IMR-90 (cell line): Measurements from ENCODE around the gene WDR3. TPM values are rescaled to one million over a fixed set of nuclear protein-coding genes. Genes with fewer than 3 reads are reported as not detected.

Source experiments
- ATAC-seq: fragments of 200-7000 bp; cut with Tn5 transposase; 2 replicates; pipeline ENCODE4 v1.9.1; 2020; ENCODE audit warnings: low read depth, mild to moderate bottlenecking, moderate library complexity
- Bru-seq: library from RNA; stranded (reverse); fragments of 400-500 nt; gene quantifications from one replicate; lab custom pipeline; 2021; lab: Mats Ljungman, UMichigan
- BruChase-seq, 2 experiments: library from RNA; stranded (reverse); fragments of 400-500 nt; gene quantifications; one replicate each; lab custom pipeline; 2021; lab: Mats Ljungman, UMichigan
- BruUV-seq: library from RNA; stranded (reverse); fragments of 400-500 nt; replicated peaks from 2 replicates; lab custom pipeline; 2021; lab: Mats Ljungman, UMichigan
- CTCF ChIA-PET: fragments of 300-600 bp; formaldehyde crosslinking; extraction: SDS; loops from one replicate; lab custom pipeline; 2021; ENCODE audit warnings: antibody characterized with exemption; lab: Yijun Ruan, JAX
- POLR2A ChIA-PET: fragments of 300-600 bp; sonication (Branson Sonifier 250); formaldehyde crosslinking; loops from one replicate; lab custom pipeline; 2022; ENCODE audit warnings: antibody characterized with exemption; ENCODE audit not compliant: unreplicated experiment; lab: Charles Lee
- DNase-seq: peaks from one replicate; pipeline ENCODE4 v3.0.0; 2013
- H2AFZ ChIP-seq: replicated peaks from 2 replicates; pipeline ENCODE3; 2013; ENCODE audit warnings: low read length, mild to moderate bottlenecking; ENCODE audit not compliant: poor library complexity
- H2AK5ac ChIP-seq: 2 replicates; pipeline ENCODE4 v1.6.1; 2013; ENCODE audit warnings: low read depth, low read length, inconsistent platforms
- H2AK9ac ChIP-seq: replicated peaks from 2 replicates; pipeline ENCODE3; 2013; ENCODE audit warnings: mild to moderate bottlenecking, low read depth, low read length, moderate library complexity; ENCODE audit not compliant: poor library complexity
- H2BK120ac ChIP-seq: 2 replicates; pipeline ENCODE4 v1.6.1; 2013; ENCODE audit warnings: low read depth, low read length, inconsistent platforms
- H2BK15ac ChIP-seq: 3 replicates; pipeline ENCODE4 v1.6.1; 2013; ENCODE audit warnings: low read depth, low read length, inconsistent platforms
- H2BK20ac ChIP-seq: 2 replicates; pipeline ENCODE4 v1.6.1; 2013; ENCODE audit warnings: low read depth, mild to moderate bottlenecking, inconsistent platforms, low read length, moderate library complexity
- H2BK5ac ChIP-seq: 2 replicates; pipeline ENCODE4 v1.6.1; 2013; ENCODE audit warnings: mild to moderate bottlenecking, low read depth, low read length, inconsistent platforms; ENCODE audit not compliant: poor library complexity, severe bottlenecking
- H3K14ac ChIP-seq: replicated peaks from 2 replicates; pipeline ENCODE4 v1.6.1; 2013; ENCODE audit warnings: low read depth, low read length, inconsistent platforms
- H3K18ac ChIP-seq: 2 replicates; pipeline ENCODE4 v1.6.1; 2013; ENCODE audit warnings: low read depth, low read length, control low read depth
- H3K23ac ChIP-seq: 2 replicates; pipeline ENCODE4 v1.6.1; 2013; ENCODE audit warnings: low read depth, low read length, inconsistent platforms
- H3K27ac ChIP-seq: 2 replicates; pipeline ENCODE4 v1.5.1; 2013; ENCODE audit warnings: mild to moderate bottlenecking, control low read depth, low read length; ENCODE audit not compliant: insufficient read depth
- H3K27me3 ChIP-seq: 2 replicates; pipeline ENCODE4 v1.6.1; 2013; ENCODE audit warnings: low read length; ENCODE audit not compliant: control insufficient read depth, insufficient read depth
- H3K36me3 ChIP-seq: 2 replicates; pipeline ENCODE4 v1.6.1; 2013; ENCODE audit warnings: low read length, mixed read lengths; ENCODE audit not compliant: control insufficient read depth, insufficient read depth
- H3K4ac ChIP-seq: 2 replicates; pipeline ENCODE4 v1.6.1; 2013; ENCODE audit warnings: low read depth, low read length, inconsistent platforms
- H3K4me1 ChIP-seq: 2 replicates; pipeline ENCODE4 v1.6.1; 2013; ENCODE audit warnings: low read length, mixed read lengths; ENCODE audit not compliant: control insufficient read depth, insufficient read depth
- H3K4me2 ChIP-seq: 2 replicates; pipeline ENCODE4 v1.6.1; 2013; ENCODE audit warnings: low read depth, mild to moderate bottlenecking, control low read depth, low read length, moderate library complexity
- H3K4me3 ChIP-seq: 2 replicates; pipeline ENCODE4 v1.5.1; 2013; ENCODE audit warnings: low read depth, mild to moderate bottlenecking, control low read depth, low read length, moderate library complexity; ENCODE audit not compliant: insufficient read depth
- H3K56ac ChIP-seq: 2 replicates; pipeline ENCODE4 v1.6.1; 2013; ENCODE audit warnings: low read length, inconsistent platforms; ENCODE audit not compliant: insufficient read depth; ENCODE audit errors: extremely low read depth
- H3K79me1 ChIP-seq, 2 experiments: 2 replicates each; pipeline ENCODE4 v1.6.1; 2013; ENCODE audit warnings: low read length in 2 of 2, inconsistent platforms in 1 of 2, low read depth in 1 of 2
- H3K9ac ChIP-seq: 2 replicates; pipeline ENCODE4 v1.6.1; 2013; ENCODE audit warnings: low read depth, low read length, control low read depth
- H3K9me1 ChIP-seq: 2 replicates; pipeline ENCODE4 v1.6.1; 2013; ENCODE audit warnings: low read length, inconsistent platforms; ENCODE audit not compliant: insufficient read depth
- H3K9me3 ChIP-seq: 2 replicates; pipeline ENCODE4 v1.6.1; 2013; ENCODE audit warnings: low read length; ENCODE audit not compliant: control insufficient read depth, insufficient read depth
- H4K20me1 ChIP-seq: 2 replicates; pipeline ENCODE4 v1.6.1; 2013; ENCODE audit warnings: low read length, inconsistent platforms; ENCODE audit not compliant: insufficient read depth
- H4K5ac ChIP-seq: 2 replicates; pipeline ENCODE4 v1.6.1; 2013; ENCODE audit warnings: mild to moderate bottlenecking, low read depth, low read length, control low read depth
- H4K8ac ChIP-seq, 2 experiments: 2 replicates each; pipeline ENCODE4 v1.6.1; 2013; ENCODE audit warnings: low read depth in 2 of 2, low read length in 2 of 2, control low read depth in 1 of 2, inconsistent platforms in 1 of 2
- H4K91ac ChIP-seq: 2 replicates; pipeline ENCODE4 v1.6.1; 2013; ENCODE audit warnings: low read depth, low read length, inconsistent platforms; ENCODE audit not compliant: insufficient read depth
- MAZ ChIP-seq: IDR thresholded peaks from 2 replicates; pipeline ENCODE4 v1.6.1; 2012; ENCODE audit warnings: low read depth, mild to moderate bottlenecking, low read length, improper control_type of control experiment, moderate library complexity, borderline replicate concordance
- MXI1 ChIP-seq: IDR thresholded peaks from 2 replicates; pipeline ENCODE4 v1.6.1; 2012; ENCODE audit warnings: low read depth, mild to moderate bottlenecking, low read length, moderate library complexity, borderline replicate concordance
- POLR2A ChIP-seq: IDR thresholded peaks from 2 replicates; pipeline ENCODE4 v1.6.1; 2012; ENCODE audit warnings: mild to moderate bottlenecking, low read depth, low read length
- SMC3 ChIP-seq: fragments of 150-350 bp; IDR thresholded peaks from 2 replicates; pipeline ENCODE4 v1.6.1; 2016; ENCODE audit warnings: low read depth, mild to moderate bottlenecking, antibody characterized with exemption, low read length, moderate library complexity
- USF2 ChIP-seq: fragments of 150-350 bp; IDR thresholded peaks from 2 replicates; pipeline ENCODE4 v1.6.1; 2017; ENCODE audit warnings: mild to moderate bottlenecking, antibody characterized with exemption, low read length, low read depth
- WGBS, 2 experiments: methylation state at CpG; one replicate each; pipeline versions ENCODE4 v1.1.5 to v1.1.7; 2013; ENCODE audit warnings: missing lambda C conversion rate in 2 of 2; ENCODE audit not compliant: insufficient read length in 1 of 2; ENCODE audit errors: extremely low coverage in 2 of 2; 5-methylcytosine and 5-hydroxymethylcytosine counted together
- dilution Hi-C: fragments of 300-500 bp; cut with HindIII; formaldehyde crosslinking; loops from one replicate; pipeline ENCODE4 v1.14.3; 2018; ENCODE audit warnings: low sequenced_read_pairs; ENCODE audit not compliant: unreplicated experiment
- in situ Hi-C: fragments of 300-500 bp; cut with MboI; formaldehyde crosslinking; loops from 3 replicates; pipeline ENCODE4 v1.14.3; 2019; ENCODE audit warnings: low sequenced_read_pairs, inconsistent platforms, mixed read lengths
- intact Hi-C: fragments of 100-400 bp; cut with micrococcal nuclease; formaldehyde crosslinking; loops from 2 replicates; pipeline ENCODE4 v1.10.0; 2022
- long read RNA-seq: library from polyadenylated mRNA; unstranded; transcript quantifications from one replicate; pipeline ENCODE4 v2.0.0, GENCODE V29; 2021; ENCODE audit not compliant: unreplicated experiment
- polyA plus RNA-seq, 3 experiments: library from polyadenylated mRNA; depleted of rRNA; stranded (reverse); fragments of >200 nt; gene quantifications; 2 replicates each; pipeline ENCODE4 v1.2.3, GENCODE V29; 2012; ENCODE audit warnings: low replicate concordance in 1 of 3
- total RNA-seq: library from RNA; depleted of rRNA; stranded (reverse); fragments of >200 nt; gene quantifications from 2 replicates; pipeline ENCODE4 v1.2.3, GENCODE V29; 2012; rRNA removed
- TF ChIP-seq, protein P1 (sequence below): fragments of 150-350 bp; IDR thresholded peaks from 2 replicates; pipeline ENCODE4 v1.6.1; 2016; ENCODE audit warnings: low read depth, mild to moderate bottlenecking, low read length, moderate library complexity, borderline replicate concordance

WDR3 gene
- 74.7 and 88.5 TPM in 2 replicates for total RNA-seq
- 15.3 and 16.7 TPM in 2 replicates for polyA plus RNA-seq (2012; rRNA removed)
- polyA plus RNA-seq (2012; cell fraction: cytosol; rRNA removed), result 3.8 and 9.3 TPM in 2 replicates
- polyA plus RNA-seq (2012; cell fraction: nucleus; rRNA removed; ENCODE audit: low replicate concordance), result 2.4 and 12.0 TPM in 2 replicates
- Bru-seq, nascent RNA, result percentile 66 among the genes with signal in this experiment
- BruChase-seq, experiment 1, labeled RNA remaining after a 6-hour chase, result percentile 56 among the genes with signal in this experiment
- BruChase-seq, experiment 2, labeled RNA remaining after a 2-hour chase, result percentile 65 among the genes with signal in this experiment
- long read RNA-seq, full-length matches to known transcripts, result 32 of 49 reads
- long read RNA-seq, partial matches to known transcripts, result 13 of 49 reads
- long read RNA-seq, other reads (novel, unspliced or antisense), result 4 of 49 reads

DNA sequence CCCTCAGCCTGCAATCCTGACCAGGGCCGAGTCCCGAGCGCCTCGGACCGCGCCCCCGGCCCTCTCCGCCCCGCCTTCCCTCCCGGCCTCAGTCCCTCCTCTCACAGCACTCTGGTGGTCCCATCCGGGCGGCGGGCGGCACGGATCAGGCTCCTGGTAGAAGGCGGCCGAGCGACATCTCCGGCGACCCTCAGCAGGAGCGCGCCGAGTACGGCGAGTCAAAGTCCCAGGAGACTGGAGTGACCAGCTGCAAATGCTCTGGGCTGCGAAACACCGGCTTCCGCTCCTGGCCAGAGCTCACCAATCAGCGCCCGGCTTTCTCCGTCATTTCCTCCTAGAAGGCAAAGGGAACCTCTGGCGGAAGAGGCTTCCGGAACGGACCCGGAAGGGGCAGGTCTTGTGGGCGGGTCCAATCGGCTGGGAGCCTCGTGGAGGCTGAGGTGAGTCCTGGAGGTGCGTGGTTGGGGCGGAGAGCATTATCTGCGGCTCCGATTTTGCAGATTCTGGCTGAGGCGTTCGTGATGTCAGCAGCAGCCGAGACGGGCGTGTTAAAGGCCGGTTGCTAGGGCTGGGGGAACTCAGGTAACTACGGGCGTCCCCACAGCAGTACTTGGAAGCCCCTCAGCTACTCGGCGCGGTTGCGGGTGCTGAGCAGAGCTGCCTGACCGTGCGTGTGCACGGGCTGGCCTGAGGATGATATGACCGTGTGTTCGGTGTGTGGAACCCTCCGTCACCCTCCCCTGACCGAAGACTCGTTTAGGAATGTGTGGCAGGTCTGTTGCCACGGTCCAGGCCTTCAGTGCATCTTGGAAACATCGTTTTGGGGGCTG lies at the start of gene WDR3, which contains the start of gene GDAP2:
Gene WDR3, plus strand, starts transcription at position 397 of the 830 bp plus-strand sequence. CDS start 3,581 bp downstream, outside the sequence.
Gene GDAP2, minus strand, starts transcription at position 279 of the 830 bp plus-strand sequence. CDS start 9,264 bp downstream, outside the sequence.
- in situ Hi-C loops (no loop called here), intact Hi-C loops (loop anchor here (1.0 to 10.0 kb wide), 3 partner anchors 59 to 1783 kb away; partner anchors contain the start of genes PHGDH and TTF2), dilution Hi-C loops (no loop called here)
- Histone ChIP-seq H3K27me3 (no peaks in the 10 kb centered on the region), H4K20me1 (peaks cover 8% of the 10 kb centered on the region; the same call in 1 of the 2 replicates), H3K23ac (peak within 1 kb of the TSS; percentile 78), H2BK120ac (peak within 1 kb of the TSS; percentile 62), H3K9ac (peak within 1 kb of the TSS; percentile 98), H3K4ac (peak within 1 kb of the TSS; percentile 69), H4K5ac (peak within 1 kb of the TSS; percentile 31), H3K36me3 (peaks cover 4% of the 10 kb centered on the region), H2AK9ac (peak within 1 kb of the TSS; percentile 94), H3K4me2 (peak within 1 kb of the TSS; percentile 96), H3K18ac (no peak within 1 kb of the TSS), H3K27ac (peak within 1 kb of the TSS; percentile 79), H3K4me1 (0 out of 2 replicates have a peak, but pooled peaks cover 3% of the 10 kb centered on the region), H3K4me3 (peak within 1 kb of the TSS; percentile 89), H2BK5ac (peak within 1 kb of the TSS; percentile 31), H2AFZ (peak within 1 kb of the TSS; percentile 99), H3K79me1 (peaks cover 18 to 71% of the 10 kb centered on the region in 2 experiments), H2AK5ac (peak within 1 kb of the TSS; percentile 95), H2BK20ac (no peak within 1 kb of the TSS), H3K9me3 (no peaks in the 10 kb centered on the region), H4K91ac (peak within 1 kb of the TSS; percentile 65), H2BK15ac (no peak within 1 kb of the TSS), H3K9me1 (peaks cover 3% of the 10 kb centered on the region), H4K8ac (peak within 1 kb of the TSS; percentile 71 to 90), H3K56ac (peak within 1 kb of the TSS; percentile 61), H3K14ac (peak within 1 kb of the TSS; percentile 65)
- TF ChIP-seq, protein P1, sequence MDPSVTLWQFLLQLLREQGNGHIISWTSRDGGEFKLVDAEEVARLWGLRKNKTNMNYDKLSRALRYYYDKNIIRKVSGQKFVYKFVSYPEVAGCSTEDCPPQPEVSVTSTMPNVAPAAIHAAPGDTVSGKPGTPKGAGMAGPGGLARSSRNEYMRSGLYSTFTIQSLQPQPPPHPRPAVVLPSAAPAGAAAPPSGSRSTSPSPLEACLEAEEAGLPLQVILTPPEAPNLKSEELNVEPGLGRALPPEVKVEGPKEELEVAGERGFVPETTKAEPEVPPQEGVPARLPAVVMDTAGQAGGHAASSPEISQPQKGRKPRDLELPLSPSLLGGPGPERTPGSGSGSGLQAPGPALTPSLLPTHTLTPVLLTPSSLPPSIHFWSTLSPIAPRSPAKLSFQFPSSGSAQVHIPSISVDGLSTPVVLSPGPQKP, result no peak
- TF ChIP-seq SMC3, result no peak
- TF ChIP-seq MXI1, result peak; percentile 98
- 0 out of 2 replicates have a peak, but pooled peaks have one; percentile 49 for TF ChIP-seq POLR2A
- TF ChIP-seq USF2, result peak; percentile 33; the same call in 1 of the 2 replicates
- TF ChIP-seq MAZ, result no peak
- peak; percentile 89 for ATAC-seq
- BruUV-seq, result no TSS peak
- CTCF ChIA-PET, result interaction anchor here (1.4 to 1.6 kb wide), 2 partner anchors 18 to 19 kb away, joined by 3 read pairs; no protein-coding TSS in a partner anchor
- WGBS, 2 experiments, result 0% methylated on average over 23 of the region's 64 CpGs; no CpG with 5 or more reads in 1 of the 2 experiments
- DNase-seq, result peak; percentile 96
- POLR2A ChIA-PET, result no interaction called here
